Hepatocyte (in vitro differentiated cells): ENCODE results near the gene DIAPH2.

Experiments used
- CTCF ChIP-seq: fragments of 200-600 bp; sonication (generic); IDR thresholded peaks from 2 replicates; pipeline ENCODE4 v1.5.1; 2016; ENCODE audit warnings: antibody characterized with exemption, mild to moderate bottlenecking; ENCODE audit not compliant: poor library complexity
- EZH2 ChIP-seq: fragments of 200-600 bp; sonication (generic); IDR thresholded peaks from 2 replicates; pipeline ENCODE4 v1.6.1; 2016; ENCODE audit warnings: antibody characterized with exemption, mild to moderate bottlenecking, borderline replicate concordance
- EZH2phosphoT487 ChIP-seq: fragments of 200-600 bp; sonication (generic); IDR thresholded peaks from one replicate; pipeline ENCODE4 v1.6.1; 2018; ENCODE audit warnings: antibody characterized with exemption, mild to moderate bottlenecking, low read depth, moderate library complexity; ENCODE audit not compliant: unreplicated experiment, severe bottlenecking

- no peak for TF ChIP-seq CTCF
- TF ChIP-seq EZH2phosphoT487, result no peak
- no peak for TF ChIP-seq EZH2
Observed at GRCh38 chrX:96919672-96920071, 235.0 kb downstream of the DIAPH2 start.
